Measurements from ENCODE around the gene ABCA10. TPM values are rescaled to one million over a fixed set of nuclear protein-coding genes. Genes with fewer than 3 reads are reported as not detected.

Gene ABCA10
- total and polyA plus RNA-seq, 5 donors from 2014 or later, result 0.07 to 2.4 (median 0.11) TPM; not detected in 2

DNA sequence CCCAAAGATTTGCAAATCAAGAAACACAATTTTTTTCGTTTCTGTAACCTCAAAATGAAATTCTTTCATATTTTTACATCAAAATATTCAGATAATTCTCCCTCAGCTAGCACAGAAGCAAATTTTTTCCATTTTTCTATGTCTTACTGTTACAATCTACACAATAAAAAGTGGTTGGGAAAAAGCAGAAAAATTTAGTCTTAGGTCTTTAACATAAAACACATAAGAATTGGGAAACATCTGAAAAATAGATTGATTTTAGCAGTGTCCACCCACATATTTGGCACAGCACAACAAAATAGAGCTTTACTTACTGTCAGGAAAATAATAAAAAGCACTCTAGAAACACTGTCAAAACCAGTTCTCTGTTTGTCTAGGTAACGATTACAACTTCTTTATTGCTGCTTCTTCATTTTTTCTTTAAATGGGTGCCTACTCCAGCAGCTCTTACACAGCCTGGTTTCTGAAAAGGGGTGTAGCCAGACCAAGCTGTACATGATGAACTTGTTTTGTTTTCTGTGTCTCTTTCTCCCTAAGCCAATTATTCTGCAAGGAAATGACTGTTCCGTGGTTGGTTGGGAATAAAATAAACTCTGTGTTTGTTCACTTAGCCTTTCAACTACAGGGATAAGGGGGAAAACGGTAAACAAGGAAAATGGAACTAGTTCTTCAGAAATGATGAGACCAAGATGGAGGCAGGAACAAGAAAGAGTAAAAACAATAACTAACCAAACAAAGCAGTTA lies 87.0 kb downstream of the ABCA10 start, which contains the start of gene ABCA6:
TSS of gene ABCA6 (minus strand) at position 465 of the 744 bp plus-strand sequence. CDS start 1,192 bp downstream, outside the sequence.
- Mint-ChIP-seq H3K9me3 (peaks cover 0 to 4% (median 0%) of the 10 kb centered on the region in 7 donors), H3K27ac (no peak within 1 kb of the TSS), H3K36me3 (no peaks in the 10 kb centered on the region), H3K27me3 (peaks cover 10% of the 10 kb centered on the region), H3K4me3 (no peak within 1 kb of the TSS), H3K4me1 (no peaks in the 10 kb centered on the region)
- no peak for DNase-seq
- ATAC-seq (ENCODE audit: low read depth in 2 of 2), result no peak
- Histone ChIP-seq H3K4me3 (ENCODE audit: low read depth, low read length) (no peak within 1 kb of the TSS), H3K27me3 (ENCODE audit: control insufficient read depth, insufficient read depth, low read length) (no peaks in the 10 kb centered on the region), H3K27ac (ENCODE audit: insufficient read depth, low read length, poor library complexity, severe bottlenecking) (no peak within 1 kb of the TSS), H3K36me3 (ENCODE audit: control insufficient read depth, insufficient read depth, low read length) (no peaks in the 10 kb centered on the region), H3K9me3 (ENCODE audit: control insufficient read depth in 2 of 2, low read length in 2 of 2) (no peaks in the 10 kb centered on the region), H3K4me1 (ENCODE audit: control insufficient read depth, insufficient read depth, low read length, poor library complexity, severe bottlenecking) (no peaks in the 10 kb centered on the region)

- Mint-ChIP-seq H3K27me3 (peaks cover 6% of the 10 kb centered on the region), H3K36me3 (no peaks in the 10 kb centered on the region), H3K27ac (no peak overlapping the region), H3K4me3 (no peak overlapping the region), H3K4me1 (no peaks in the 10 kb centered on the region), H3K9me3 (peaks cover 0 to 6% (median 3%) of the 10 kb centered on the region in 7 donors)
- H3K27ac ChIP-seq (ENCODE audit: insufficient read depth, low read length, poor library complexity, severe bottlenecking), result no peak overlapping the region
- no peaks in the 10 kb centered on the region for H3K27me3 ChIP-seq (ENCODE audit: control insufficient read depth, insufficient read depth, low read length)
- H3K4me1 ChIP-seq (ENCODE audit: control insufficient read depth, insufficient read depth, low read length, poor library complexity, severe bottlenecking), result no peaks in the 10 kb centered on the region
- no peak for ATAC-seq (ENCODE audit: low read depth in 2 of 2)
- H3K4me3 ChIP-seq (ENCODE audit: low read depth, low read length), result no peak overlapping the region
- no peaks in the 10 kb centered on the region for H3K9me3 ChIP-seq (ENCODE audit: control insufficient read depth in 2 of 2, low read length in 2 of 2)
- no peaks in the 10 kb centered on the region for H3K36me3 ChIP-seq (ENCODE audit: control insufficient read depth, insufficient read depth, low read length)
- DNase-seq, result no peak
Observed at GRCh38 chr17:69134112-69134511, 94.5 kb downstream of the ABCA10 start.

DNA sequence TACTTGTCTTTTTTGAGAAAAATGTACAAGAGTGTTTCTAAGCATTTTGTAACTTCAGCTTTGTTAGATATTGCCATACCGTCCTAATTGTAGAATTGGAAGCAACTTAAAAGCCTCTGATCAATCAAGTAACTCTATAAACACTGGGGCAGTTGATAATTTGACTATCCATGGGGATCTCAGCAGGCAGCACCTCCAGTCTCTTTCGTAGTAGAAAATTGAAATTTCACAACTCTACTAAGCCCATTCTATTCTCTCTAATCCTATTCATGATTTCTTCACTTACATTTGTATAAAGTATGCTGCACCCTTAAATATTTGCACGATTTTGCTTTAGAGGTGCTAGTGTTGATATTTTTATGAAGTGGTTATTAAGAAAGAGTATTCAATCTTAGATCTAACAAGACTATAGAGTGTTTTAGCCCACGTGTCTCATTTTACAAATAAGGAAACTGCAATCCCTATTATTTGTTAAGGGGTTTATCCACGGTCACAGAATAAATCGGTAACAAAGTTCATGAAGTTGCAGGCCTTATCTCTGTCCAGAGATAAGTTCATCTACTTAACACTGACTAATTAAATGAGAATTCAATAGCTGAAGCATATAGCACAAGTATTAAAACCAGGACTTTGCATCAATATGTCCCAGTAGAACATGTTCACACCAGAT lies 97.9 kb downstream of the ABCA10 start:
- H3K9me3 Mint-ChIP-seq, result peaks cover 0 to 6% (median 0%) of the 10 kb centered on the region in 7 donors
- H3K27ac Mint-ChIP-seq, result no peak overlapping the region
- Histone ChIP-seq H3K4me1 (ENCODE audit: control insufficient read depth, insufficient read depth, low read length, poor library complexity, severe bottlenecking) (no peaks in the 10 kb centered on the region), H3K27ac (ENCODE audit: insufficient read depth, low read length, poor library complexity, severe bottlenecking) (no peak overlapping the region), H3K4me3 (ENCODE audit: low read depth, low read length) (no peak overlapping the region), H3K9me3 (ENCODE audit: control insufficient read depth in 2 of 2, low read length in 2 of 2) (no peaks in the 10 kb centered on the region), H3K36me3 (ENCODE audit: control insufficient read depth, insufficient read depth, low read length) (no peaks in the 10 kb centered on the region), H3K27me3 (ENCODE audit: control insufficient read depth, insufficient read depth, low read length) (no peaks in the 10 kb centered on the region)
- peaks cover 6% of the 10 kb centered on the region for H3K27me3 Mint-ChIP-seq
- DNase-seq (no peak), ATAC-seq (ENCODE audit: low read depth in 2 of 2) (no peak)
- no peak overlapping the region for H3K4me3 Mint-ChIP-seq
- H3K36me3 Mint-ChIP-seq, result no peaks in the 10 kb centered on the region
- H3K4me1 Mint-ChIP-seq, result no peaks in the 10 kb centered on the region

- ATAC-seq (ENCODE audit: low read depth in 2 of 2) (no peak), DNase-seq (no peak)
- Histone ChIP-seq H3K27me3 (ENCODE audit: control insufficient read depth, insufficient read depth, low read length) (no peaks in the 10 kb centered on the region), H3K4me1 (ENCODE audit: control insufficient read depth, insufficient read depth, low read length, poor library complexity, severe bottlenecking) (no peaks in the 10 kb centered on the region), H3K36me3 (ENCODE audit: control insufficient read depth, insufficient read depth, low read length) (no peaks in the 10 kb centered on the region), H3K9me3 (ENCODE audit: control insufficient read depth in 2 of 2, low read length in 2 of 2) (no peaks in the 10 kb centered on the region), H3K4me3 (ENCODE audit: low read depth, low read length) (no peak overlapping the region), H3K27ac (ENCODE audit: insufficient read depth, low read length, poor library complexity, severe bottlenecking) (no peak overlapping the region)
- Mint-ChIP-seq H3K4me3 (no peak overlapping the region), H3K9me3 (peaks cover 0 to 3% (median 0%) of the 10 kb centered on the region in 7 donors), H3K27ac (no peak overlapping the region), H3K27me3 (no peaks in the 10 kb centered on the region), H3K4me1 (no peaks in the 10 kb centered on the region), H3K36me3 (no peaks in the 10 kb centered on the region)
Observed at GRCh38 chr17:69123626-69124025, 105.0 kb downstream of the ABCA10 start.

GRCh38 chr17:69122065-69122464 lies 106.6 kb downstream of the ABCA10 start:
- H3K4me1 Mint-ChIP-seq, result no peaks in the 10 kb centered on the region
- Histone ChIP-seq H3K9me3 (ENCODE audit: control insufficient read depth in 2 of 2, low read length in 2 of 2) (no peaks in the 10 kb centered on the region), H3K27ac (ENCODE audit: insufficient read depth, low read length, poor library complexity, severe bottlenecking) (no peak overlapping the region), H3K4me1 (ENCODE audit: control insufficient read depth, insufficient read depth, low read length, poor library complexity, severe bottlenecking) (no peaks in the 10 kb centered on the region), H3K36me3 (ENCODE audit: control insufficient read depth, insufficient read depth, low read length) (no peaks in the 10 kb centered on the region), H3K27me3 (ENCODE audit: control insufficient read depth, insufficient read depth, low read length) (no peaks in the 10 kb centered on the region), H3K4me3 (ENCODE audit: low read depth, low read length) (no peak overlapping the region)
- H3K4me3 Mint-ChIP-seq, result no peak overlapping the region
- H3K27me3 Mint-ChIP-seq, result no peaks in the 10 kb centered on the region
- no peak for ATAC-seq (ENCODE audit: low read depth in 2 of 2)
- DNase-seq, result no peak
- H3K36me3 Mint-ChIP-seq, result no peaks in the 10 kb centered on the region
- H3K27ac Mint-ChIP-seq, result no peak overlapping the region
- peaks cover 0 to 3% (median 0%) of the 10 kb centered on the region in 7 donors for H3K9me3 Mint-ChIP-seq

- DNase-seq (no peak), ATAC-seq (ENCODE audit: low read depth in 2 of 2) (no peak)
- peak overlapping the region in 1 of 3 donors; percentile 48 for H3K27ac Mint-ChIP-seq
- Histone ChIP-seq H3K4me3 (ENCODE audit: low read depth, low read length) (no peak overlapping the region), H3K9me3 (ENCODE audit: control insufficient read depth in 2 of 2, low read length in 2 of 2) (no peaks in the 10 kb centered on the region), H3K27ac (ENCODE audit: insufficient read depth, low read length, poor library complexity, severe bottlenecking) (no peak overlapping the region), H3K27me3 (ENCODE audit: control insufficient read depth, insufficient read depth, low read length) (no peaks in the 10 kb centered on the region), H3K4me1 (ENCODE audit: control insufficient read depth, insufficient read depth, low read length, poor library complexity, severe bottlenecking) (no peaks in the 10 kb centered on the region), H3K36me3 (ENCODE audit: control insufficient read depth, insufficient read depth, low read length) (no peaks in the 10 kb centered on the region)
- H3K27me3 Mint-ChIP-seq, result no peaks in the 10 kb centered on the region
- H3K4me1 Mint-ChIP-seq, result no peaks in the 10 kb centered on the region
- H3K9me3 Mint-ChIP-seq, result no peaks in the 10 kb centered on the region
- no peaks in the 10 kb centered on the region for H3K36me3 Mint-ChIP-seq
- no peak overlapping the region for H3K4me3 Mint-ChIP-seq
Observed at GRCh38 chr17:69117855-69118784, 110.5 kb downstream of the ABCA10 start.

GRCh38 chr17:69111794-69112193 lies 116.8 kb downstream of the ABCA10 start:
- H3K36me3 Mint-ChIP-seq, result no peaks in the 10 kb centered on the region
- ATAC-seq (ENCODE audit: low read depth in 2 of 2) (no peak), DNase-seq (no peak)
- Histone ChIP-seq H3K4me3 (ENCODE audit: low read depth, low read length) (no peak overlapping the region), H3K27me3 (ENCODE audit: control insufficient read depth, insufficient read depth, low read length) (no peaks in the 10 kb centered on the region), H3K9me3 (ENCODE audit: control insufficient read depth in 2 of 2, low read length in 2 of 2) (no peaks in the 10 kb centered on the region), H3K27ac (ENCODE audit: insufficient read depth, low read length, poor library complexity, severe bottlenecking) (no peak overlapping the region), H3K36me3 (ENCODE audit: control insufficient read depth, insufficient read depth, low read length) (no peaks in the 10 kb centered on the region), H3K4me1 (ENCODE audit: control insufficient read depth, insufficient read depth, low read length, poor library complexity, severe bottlenecking) (no peaks in the 10 kb centered on the region)
- H3K27me3 Mint-ChIP-seq, result no peaks in the 10 kb centered on the region
- H3K9me3 Mint-ChIP-seq, result no peaks in the 10 kb centered on the region
- H3K4me1 Mint-ChIP-seq, result no peaks in the 10 kb centered on the region
- no peak overlapping the region for H3K27ac Mint-ChIP-seq
- H3K4me3 Mint-ChIP-seq, result no peak overlapping the region

All from CD4-positive, CD25-positive, alpha-beta regulatory T cell (primary cell).